IPS-18a (cell line): Measurements from ENCODE around the gene DHX58.

Experiments used
- H3K27ac ChIP-seq: one replicate; pipeline ENCODE4 v1.5.1; 2013; ENCODE audit warnings: low read length
- H3K27me3 ChIP-seq: one replicate; pipeline ENCODE4 v1.6.1; 2013; ENCODE audit warnings: mild to moderate bottlenecking, low read length; ENCODE audit not compliant: control insufficient read depth, insufficient read depth
- H3K36me3 ChIP-seq: one replicate; pipeline ENCODE4 v1.6.1; 2013; ENCODE audit warnings: low read depth, low read length; ENCODE audit not compliant: control insufficient read depth
- H3K4me1 ChIP-seq: one replicate; pipeline ENCODE4 v1.6.1; 2013; ENCODE audit warnings: low read depth, low read length; ENCODE audit not compliant: control insufficient read depth
- H3K4me3 ChIP-seq: one replicate; pipeline ENCODE4 v1.5.1; 2013; ENCODE audit warnings: low read length
- H3K9ac ChIP-seq: one replicate; pipeline ENCODE4 v1.6.1; 2013; ENCODE audit warnings: mild to moderate bottlenecking, low read length, moderate library complexity
- H3K9me3 ChIP-seq: one replicate; pipeline ENCODE4 v1.6.1; 2013; ENCODE audit warnings: low read depth, low read length; ENCODE audit not compliant: control insufficient read depth

The DHX58 gene

DNA sequence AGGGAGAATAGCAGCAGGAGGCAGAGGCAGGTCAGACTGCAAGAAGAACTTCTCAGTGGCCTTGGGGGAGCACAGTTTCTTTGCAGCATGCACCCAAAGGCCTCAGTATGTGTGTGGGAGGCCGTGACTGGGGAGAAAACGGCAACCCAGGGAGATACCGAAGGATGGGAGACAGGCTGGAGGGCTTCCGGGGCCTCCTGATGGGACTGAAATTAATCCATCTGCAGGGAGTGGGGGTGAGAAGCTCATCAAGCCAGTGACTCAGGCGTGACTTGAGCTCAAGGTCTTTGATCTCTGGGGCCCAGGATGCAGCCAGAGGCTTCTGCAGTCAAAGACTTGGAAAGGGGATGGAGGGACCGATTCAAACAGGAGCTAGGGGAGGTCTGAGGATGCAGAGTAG, 57.0 kb downstream of the DHX58 start:
- Histone ChIP-seq H3K27ac (no peak overlapping the region), H3K4me1 (peaks cover 20% of the 10 kb centered on the region), H3K9me3 (no peaks in the 10 kb centered on the region), H3K27me3 (peaks cover 17% of the 10 kb centered on the region), H3K9ac (no peak overlapping the region), H3K4me3 (no peak overlapping the region), H3K36me3 (no peaks in the 10 kb centered on the region)

DNA sequence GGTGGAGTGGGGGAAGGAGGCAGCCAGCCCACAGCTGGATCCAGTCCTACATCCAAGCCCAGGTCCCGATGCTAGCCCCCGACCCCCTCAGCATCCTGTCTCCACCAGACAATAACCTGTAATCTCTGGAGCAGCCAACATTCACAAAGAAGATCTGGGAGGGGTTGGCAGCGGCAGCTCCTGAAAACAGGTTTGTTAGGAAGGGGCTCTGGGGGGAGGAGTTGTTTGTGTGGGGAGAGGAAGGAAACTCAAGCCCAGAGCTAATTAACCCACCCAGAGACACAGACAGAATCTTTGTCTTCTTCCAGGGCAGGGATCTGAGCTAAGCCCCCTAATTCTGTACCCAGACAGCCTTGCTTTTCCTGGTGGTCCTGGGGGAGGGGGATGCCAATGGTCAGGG, 57.5 kb downstream of the DHX58 start:
- Histone ChIP-seq H3K27me3 (peaks cover 17% of the 10 kb centered on the region), H3K4me1 (peaks cover 20% of the 10 kb centered on the region), H3K27ac (no peak overlapping the region), H3K9me3 (no peaks in the 10 kb centered on the region), H3K4me3 (no peak overlapping the region), H3K36me3 (no peaks in the 10 kb centered on the region), H3K9ac (no peak overlapping the region)

DNA sequence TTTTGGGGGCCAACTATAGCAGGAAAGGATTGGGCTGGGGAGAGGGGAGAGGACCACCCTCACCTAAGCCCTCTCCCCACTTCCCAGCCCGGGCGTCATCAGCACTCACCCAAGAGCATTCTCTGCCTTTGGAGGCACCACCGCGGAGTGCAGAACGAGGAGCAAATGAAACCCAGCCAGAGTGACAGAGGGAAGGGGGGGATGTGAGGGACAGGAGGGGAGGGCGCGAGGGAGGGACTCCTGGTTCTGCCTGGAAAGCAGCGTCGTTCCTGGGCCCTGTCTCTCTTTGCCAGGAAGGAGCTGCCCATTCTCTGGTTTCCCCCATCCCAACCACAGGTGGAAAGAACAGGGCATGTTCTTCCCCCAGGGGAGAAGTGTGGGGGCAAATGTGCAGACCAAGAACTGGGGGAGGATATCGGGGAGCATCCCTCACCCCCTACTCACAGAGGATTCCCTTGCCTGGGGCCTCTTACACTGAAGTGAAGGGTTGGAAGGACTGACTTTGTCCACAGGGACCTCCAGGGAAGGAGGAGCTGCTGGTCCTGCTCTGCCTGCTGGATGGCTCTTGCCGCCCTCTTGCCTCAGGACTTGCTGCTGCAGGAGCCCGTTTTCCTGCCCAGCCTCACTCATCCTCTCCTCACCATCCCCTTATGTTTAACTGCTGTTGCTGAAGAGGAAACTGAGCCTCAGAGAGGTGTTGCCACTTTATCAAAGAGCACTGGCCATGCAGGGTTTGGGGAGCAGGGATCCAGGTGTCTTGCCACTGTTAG, 58.6 kb downstream of the DHX58 start:
- Histone ChIP-seq H3K9me3 (no peaks in the 10 kb centered on the region), H3K36me3 (no peaks in the 10 kb centered on the region), H3K27ac (no peak overlapping the region), H3K9ac (no peak overlapping the region), H3K4me3 (no peak overlapping the region), H3K27me3 (peaks cover 26% of the 10 kb centered on the region), H3K4me1 (peaks cover 20% of the 10 kb centered on the region)

DNA sequence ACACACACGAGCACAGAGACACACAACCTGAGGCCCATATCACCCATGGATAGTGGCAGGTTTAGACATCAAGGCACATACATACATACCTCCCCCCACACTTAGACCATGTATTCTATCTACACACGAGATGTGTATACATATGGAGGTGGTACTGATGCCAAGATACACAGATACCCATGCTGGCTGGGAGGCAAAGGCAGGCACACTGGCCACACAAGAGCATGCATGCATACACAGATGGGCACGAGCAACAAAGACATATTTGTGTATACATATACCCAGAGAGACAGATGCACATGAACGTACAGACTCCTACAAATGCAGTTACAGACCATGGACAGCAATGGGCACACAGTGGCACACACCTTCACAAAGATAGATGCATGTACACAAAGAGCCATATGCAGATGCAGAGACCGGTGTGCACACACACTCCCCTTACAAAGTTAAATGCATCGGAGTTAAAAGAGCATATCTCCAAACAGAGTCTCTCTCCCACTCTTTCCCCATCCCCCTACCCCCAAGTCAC, 60.1 kb downstream of the DHX58 start:
- no peak overlapping the region for H3K9ac ChIP-seq
- no peaks in the 10 kb centered on the region for H3K36me3 ChIP-seq
- H3K4me3 ChIP-seq, result no peak overlapping the region
- H3K27me3 ChIP-seq, result peaks cover 27% of the 10 kb centered on the region
- peaks cover 20% of the 10 kb centered on the region for H3K4me1 ChIP-seq
- no peak overlapping the region for H3K27ac ChIP-seq
- H3K9me3 ChIP-seq, result no peaks in the 10 kb centered on the region

DNA sequence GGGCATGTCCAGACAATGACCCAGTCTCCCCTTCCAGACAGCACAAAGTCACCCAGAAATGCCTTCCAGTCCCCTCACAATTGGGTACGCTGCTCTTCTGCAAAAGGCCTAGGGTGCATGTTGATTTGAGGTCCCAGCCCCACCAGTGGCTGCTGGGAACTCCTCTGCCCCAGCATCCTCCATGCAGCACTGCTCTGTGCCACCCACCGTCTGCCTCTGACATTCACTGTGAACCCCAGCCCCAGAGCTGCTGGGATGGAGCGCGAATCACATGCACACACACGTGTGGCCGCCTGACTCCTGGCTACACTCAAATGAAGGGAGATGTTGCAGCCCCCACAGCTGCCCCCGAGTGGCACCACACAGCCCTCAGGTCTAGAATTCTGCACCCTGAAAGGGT, 60.9 kb downstream of the DHX58 start:
- H3K27me3 ChIP-seq, result peaks cover 27% of the 10 kb centered on the region

More for the DNA sequence above, 60.9 kb downstream of the DHX58 start:
- H3K4me3 ChIP-seq, result no peak overlapping the region
- peaks cover 20% of the 10 kb centered on the region for H3K4me1 ChIP-seq
- no peak overlapping the region for H3K9ac ChIP-seq
- no peaks in the 10 kb centered on the region for H3K9me3 ChIP-seq
- H3K27ac ChIP-seq, result no peak overlapping the region
- H3K36me3 ChIP-seq, result no peaks in the 10 kb centered on the region
